Endothelial cell (in vitro differentiated cells): ENCODE measurements around the gene ATP6V0B. TPM values are rescaled to one million over a fixed set of nuclear protein-coding genes. Genes with fewer than 3 reads are reported as not detected.

Experiments
- DNase-seq: peaks from one replicate; pipeline ENCODE4 v3.0.0; 2021; ENCODE audit warnings: low spot score
- H3K27ac Mint-ChIP-seq: one replicate; pipeline ENCODE4 v1.8.0; 2021; ENCODE audit warnings: mixed read lengths, inconsistent platforms; ENCODE audit not compliant: unreplicated experiment
- H3K27me3 Mint-ChIP-seq: one replicate; pipeline ENCODE4 v1.8.0; 2021; ENCODE audit warnings: mild to moderate bottlenecking, moderate library complexity, mixed read lengths, inconsistent platforms; ENCODE audit not compliant: unreplicated experiment
- H3K36me3 Mint-ChIP-seq: one replicate; pipeline ENCODE4 v1.8.0; 2021; ENCODE audit warnings: mild to moderate bottlenecking, low read depth, mixed read lengths, inconsistent platforms; ENCODE audit not compliant: unreplicated experiment
- H3K4me1 Mint-ChIP-seq: one replicate; pipeline ENCODE4 v1.8.0; 2021; ENCODE audit warnings: mild to moderate bottlenecking, mixed read lengths, inconsistent platforms; ENCODE audit not compliant: unreplicated experiment
- H3K4me3 Mint-ChIP-seq: one replicate; pipeline ENCODE4 v1.8.0; 2021; ENCODE audit warnings: mild to moderate bottlenecking, mixed read lengths, inconsistent platforms; ENCODE audit not compliant: unreplicated experiment
- H3K9me3 Mint-ChIP-seq: one replicate; pipeline ENCODE4 v1.8.0; 2021; ENCODE audit warnings: mixed read lengths, inconsistent platforms; ENCODE audit not compliant: unreplicated experiment
- total RNA-seq: library from RNA; stranded (reverse); fragmentation: NEBNext Ultra II Directional; extraction: Animal tissue kit (Norgen Biotek cat#: 25700); gene quantifications from one replicate; pipeline ENCODE4 v1.2.1, GENCODE V29; 2021; ENCODE audit not compliant: unreplicated experiment
- TF ChIP-seq, protein P1 (sequence below): fragments of 200-600 bp; sonication (generic); IDR thresholded peaks from one replicate; pipeline ENCODE4 v1.5.0; 2021; ENCODE audit warnings: antibody characterized with exemption; ENCODE audit not compliant: unreplicated experiment

Gene ATP6V0B
- total RNA-seq, 1 donor from 2014 or later: 94.5 TPM

DNA sequence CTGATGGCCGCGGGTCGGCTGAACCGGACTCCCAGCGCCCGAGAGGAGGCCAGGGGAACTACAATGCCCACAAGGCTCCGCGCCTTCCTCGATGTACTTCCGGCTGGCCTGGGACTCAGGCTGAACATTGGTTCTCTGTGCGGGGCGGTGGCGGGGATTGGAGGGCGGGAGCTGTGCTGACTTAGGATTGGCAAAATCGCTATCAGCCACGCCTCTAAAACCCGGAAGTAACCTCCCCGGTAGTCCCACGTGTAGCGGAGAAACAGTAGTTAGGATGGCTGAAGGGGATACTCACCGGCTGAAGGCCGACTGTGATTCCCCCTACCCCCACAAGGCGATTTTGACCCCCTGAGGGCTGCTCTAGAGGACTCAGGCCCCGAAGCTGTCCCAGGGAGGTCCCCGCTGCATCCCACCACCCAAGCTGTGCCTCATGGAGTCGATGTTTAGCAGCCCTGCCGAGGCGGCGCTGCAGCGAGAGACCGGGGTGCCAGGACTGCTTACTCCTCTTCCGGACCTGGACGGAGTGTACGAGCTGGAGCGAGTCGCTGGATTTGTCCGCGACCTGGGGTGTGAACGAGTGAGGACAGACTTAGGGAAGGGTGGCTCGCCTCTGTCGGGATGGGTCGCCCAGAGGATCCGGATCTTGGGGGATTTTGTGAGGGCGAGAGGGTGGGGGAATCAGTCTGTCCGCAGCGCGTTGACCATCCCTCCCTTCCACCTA is 4.9 kb upstream of the ATP6V0B start, which contains the start of gene DPH2:
Gene DPH2, plus strand, starts transcription at position 265 of the 721 bp plus-strand sequence. Its CDS starts 166 bp downstream, at position 431.
- Mint-ChIP-seq H3K27me3 (peaks cover 9% of the 10 kb centered on the region), H3K9me3 (no peaks in the 10 kb centered on the region), H3K27ac (peak within 1 kb of the TSS; percentile 19), H3K36me3 (peaks cover 16% of the 10 kb centered on the region), H3K4me3 (peak within 1 kb of the TSS; percentile 96), H3K4me1 (peaks cover 19% of the 10 kb centered on the region)
- peak; percentile 95 for DNase-seq
- TF ChIP-seq, protein P1, sequence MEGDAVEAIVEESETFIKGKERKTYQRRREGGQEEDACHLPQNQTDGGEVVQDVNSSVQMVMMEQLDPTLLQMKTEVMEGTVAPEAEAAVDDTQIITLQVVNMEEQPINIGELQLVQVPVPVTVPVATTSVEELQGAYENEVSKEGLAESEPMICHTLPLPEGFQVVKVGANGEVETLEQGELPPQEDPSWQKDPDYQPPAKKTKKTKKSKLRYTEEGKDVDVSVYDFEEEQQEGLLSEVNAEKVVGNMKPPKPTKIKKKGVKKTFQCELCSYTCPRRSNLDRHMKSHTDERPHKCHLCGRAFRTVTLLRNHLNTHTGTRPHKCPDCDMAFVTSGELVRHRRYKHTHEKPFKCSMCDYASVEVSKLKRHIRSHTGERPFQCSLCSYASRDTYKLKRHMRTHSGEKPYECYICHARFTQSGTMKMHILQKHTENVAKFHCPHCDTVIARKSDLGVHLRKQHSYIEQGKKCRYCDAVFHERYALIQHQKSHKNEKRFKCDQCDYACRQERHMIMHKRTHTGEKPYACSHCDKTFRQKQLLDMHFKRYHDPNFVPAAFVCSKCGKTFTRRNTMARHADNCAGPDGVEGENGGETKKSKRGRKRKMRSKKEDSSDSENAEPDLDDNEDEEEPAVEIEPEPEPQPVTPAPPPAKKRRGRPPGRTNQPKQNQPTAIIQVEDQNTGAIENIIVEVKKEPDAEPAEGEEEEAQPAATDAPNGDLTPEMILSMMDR: peak; percentile 21

DNA sequence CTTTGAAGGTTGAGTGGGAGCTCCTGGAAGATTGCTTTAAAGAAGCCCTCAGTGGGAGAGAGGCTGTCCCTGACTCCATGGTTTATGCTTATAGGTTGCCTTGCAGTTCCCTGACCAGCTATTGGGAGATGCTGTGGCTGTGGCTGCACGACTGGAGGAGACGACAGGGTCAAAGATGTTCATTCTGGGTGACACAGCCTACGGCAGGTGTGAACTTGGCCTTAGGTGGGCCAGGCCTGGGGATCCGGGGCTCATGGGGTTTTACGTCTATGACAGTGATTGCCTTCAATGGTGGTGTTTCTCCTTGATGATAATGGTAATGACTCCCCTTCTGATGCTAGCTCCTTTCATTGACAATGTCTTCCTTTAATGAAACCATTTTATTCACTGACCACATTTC is 4.3 kb upstream of the ATP6V0B start:
- Mint-ChIP-seq H3K27ac (no peak overlapping the region), H3K4me3 (peak overlapping the region; percentile 96), H3K9me3 (no peaks in the 10 kb centered on the region), H3K4me1 (peaks cover 19% of the 10 kb centered on the region), H3K27me3 (peaks cover 9% of the 10 kb centered on the region), H3K36me3 (peaks cover 16% of the 10 kb centered on the region)
- DNase-seq: no peak
- TF ChIP-seq, protein P1: no peak

DNA sequence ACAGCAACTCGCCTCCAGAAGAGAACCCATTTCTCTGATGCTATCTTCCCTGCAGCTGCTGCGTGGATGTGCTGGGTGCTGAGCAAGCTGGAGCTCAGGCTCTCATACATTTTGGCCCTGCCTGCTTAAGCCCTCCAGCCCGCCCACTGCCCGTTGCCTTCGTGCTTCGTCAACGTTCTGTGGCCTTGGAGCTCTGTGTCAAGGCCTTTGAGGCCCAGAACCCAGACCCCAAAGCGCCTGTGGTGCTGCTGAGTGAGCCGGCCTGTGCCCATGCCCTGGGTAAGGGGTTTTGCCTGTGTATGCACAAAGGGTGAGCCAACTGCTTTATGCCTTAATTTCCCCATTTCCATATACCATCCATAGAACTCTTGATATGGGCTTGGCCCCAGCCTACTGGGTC is 3.8 kb upstream of the ATP6V0B start:
- Mint-ChIP-seq H3K36me3 (peaks cover 16% of the 10 kb centered on the region), H3K27me3 (peaks cover 12% of the 10 kb centered on the region), H3K9me3 (no peaks in the 10 kb centered on the region), H3K4me3 (peak overlapping the region; percentile 96), H3K27ac (no peak overlapping the region), H3K4me1 (peaks cover 22% of the 10 kb centered on the region)
- TF ChIP-seq, protein P1: no peak
- DNase-seq: no peak

DNA sequence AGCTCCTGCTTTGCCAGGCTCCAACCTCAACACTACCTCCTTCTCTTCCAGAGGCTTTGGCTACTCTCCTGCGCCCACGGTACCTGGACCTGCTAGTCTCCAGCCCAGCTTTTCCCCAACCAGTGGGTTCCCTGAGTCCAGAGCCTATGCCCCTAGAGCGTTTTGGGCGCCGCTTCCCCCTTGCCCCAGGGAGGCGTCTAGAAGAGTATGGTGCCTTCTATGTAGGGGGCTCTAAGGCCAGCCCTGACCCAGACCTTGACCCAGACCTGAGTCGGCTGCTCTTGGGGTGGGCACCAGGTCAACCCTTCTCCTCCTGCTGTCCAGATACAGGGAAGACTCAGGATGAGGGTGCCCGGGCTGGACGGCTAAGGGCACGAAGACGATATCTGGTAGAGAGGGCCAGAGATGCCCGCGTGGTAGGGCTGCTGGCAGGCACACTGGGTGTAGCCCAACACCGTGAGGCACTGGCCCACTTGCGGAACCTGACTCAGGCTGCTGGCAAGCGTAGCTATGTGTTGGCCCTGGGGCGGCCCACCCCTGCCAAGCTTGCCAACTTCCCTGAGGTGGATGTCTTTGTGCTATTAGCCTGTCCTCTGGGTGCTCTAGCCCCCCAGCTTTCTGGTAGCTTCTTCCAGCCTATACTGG is 3.3 kb upstream of the ATP6V0B start:
- Mint-ChIP-seq H3K27me3 (peaks cover 16% of the 10 kb centered on the region), H3K9me3 (no peaks in the 10 kb centered on the region), H3K27ac (no peak overlapping the region), H3K4me3 (no peak overlapping the region), H3K4me1 (peaks cover 27% of the 10 kb centered on the region), H3K36me3 (peaks cover 19% of the 10 kb centered on the region)
- TF ChIP-seq, protein P1: no peak
- no peak for DNase-seq

DNA sequence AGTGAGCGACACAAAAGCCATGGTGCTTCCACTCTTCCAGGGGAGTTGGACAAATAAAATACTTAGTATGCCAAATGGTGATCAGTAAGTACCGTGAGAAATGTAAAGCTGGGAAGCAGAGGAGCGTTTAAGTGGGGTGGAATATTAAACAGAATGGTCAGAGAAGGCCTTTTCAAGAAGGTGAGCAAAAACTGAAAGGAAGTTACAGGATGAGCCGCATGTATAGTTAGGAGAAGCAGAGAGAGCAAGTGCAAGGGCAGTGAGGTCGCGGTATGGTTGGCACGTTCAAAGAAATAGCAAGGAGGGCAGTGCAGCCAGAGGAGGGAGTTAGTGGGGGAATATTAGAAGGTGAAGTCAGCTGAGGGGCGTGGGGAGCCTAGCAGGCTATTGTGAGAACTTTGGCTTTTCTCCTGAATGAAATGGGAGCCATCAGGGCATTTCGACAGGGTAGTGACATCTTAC is 748 bp upstream of the ATP6V0B start:
- no peak for DNase-seq
- Mint-ChIP-seq H3K4me3 (peak overlapping the region; percentile 95), H3K4me1 (peaks cover 40% of the 10 kb centered on the region), H3K9me3 (no peaks in the 10 kb centered on the region), H3K27ac (peak overlapping the region; percentile 34), H3K36me3 (peaks cover 22% of the 10 kb centered on the region), H3K27me3 (peaks cover 24% of the 10 kb centered on the region)
- TF ChIP-seq, protein P1: no peak
